Hepatocyte (in vitro differentiated cells): ENCODE results near the gene DUSP8. TPM values are rescaled to one million over a fixed set of nuclear protein-coding genes. Genes with fewer than 3 reads are reported as not detected.

Source experiments
- DNase-seq: peaks from one replicate; pipeline ENCODE4 v3.0.0-alpha.2; 2016; ENCODE audit warnings: low spot score
- H2AFZ ChIP-seq: fragments of 200-600 bp; sonication (generic); 2 replicates; pipeline ENCODE4 v1.6.0; 2016; ENCODE audit warnings: antibody characterized with exemption, mild to moderate bottlenecking
- H3K27ac ChIP-seq: fragments of 200-600 bp; sonication (generic); 2 replicates; pipeline ENCODE4 v1.5.1; 2016; ENCODE audit warnings: mild to moderate bottlenecking
- H3K27me3 ChIP-seq: fragments of 200-600 bp; sonication (generic); 2 replicates; pipeline ENCODE4 v1.6.1; 2016
- H3K36me3 ChIP-seq: fragments of 200-600 bp; sonication (generic); replicated peaks from 2 replicates; pipeline ENCODE4 v1.5.1; 2016; ENCODE audit warnings: low read depth; ENCODE audit not compliant: insufficient read depth
- H3K4me1 ChIP-seq: fragments of 200-600 bp; sonication (generic); 2 replicates; pipeline ENCODE4 v1.5.1; 2016; ENCODE audit warnings: mild to moderate bottlenecking, moderate library complexity; ENCODE audit not compliant: insufficient read depth
- H3K4me2 ChIP-seq: fragments of 200-600 bp; sonication (generic); 2 replicates; pipeline ENCODE4 v1.6.0; 2016
- H3K4me3 ChIP-seq: fragments of 200-600 bp; sonication (generic); 2 replicates; pipeline ENCODE4 v1.5.1; 2016; ENCODE audit warnings: mild to moderate bottlenecking
- H3K79me2 ChIP-seq: fragments of 200-600 bp; sonication (generic); 2 replicates; pipeline ENCODE4 v1.6.0; 2017; ENCODE audit warnings: mild to moderate bottlenecking
- H3K9me2 ChIP-seq: fragments of 200-600 bp; sonication (generic); replicated peaks from 2 replicates; pipeline ENCODE4 v1.6.0; 2017; ENCODE audit warnings: mild to moderate bottlenecking; ENCODE audit not compliant: insufficient read depth
- H3K9me3 ChIP-seq: fragments of 200-600 bp; sonication (generic); 2 replicates; pipeline ENCODE4 v1.5.1; 2016; ENCODE audit warnings: low read depth, mild to moderate bottlenecking
- H4K20me1 ChIP-seq: fragments of 200-600 bp; sonication (generic); 2 replicates; pipeline ENCODE4 v1.6.0; 2016; ENCODE audit warnings: mild to moderate bottlenecking; ENCODE audit not compliant: insufficient read depth, poor library complexity, severe bottlenecking
- EZH2 ChIP-seq: fragments of 200-600 bp; sonication (generic); IDR thresholded peaks from 2 replicates; pipeline ENCODE4 v1.6.1; 2016; ENCODE audit warnings: antibody characterized with exemption, mild to moderate bottlenecking, borderline replicate concordance
- EZH2phosphoT487 ChIP-seq: fragments of 200-600 bp; sonication (generic); IDR thresholded peaks from one replicate; pipeline ENCODE4 v1.6.1; 2018; ENCODE audit warnings: antibody characterized with exemption, mild to moderate bottlenecking, low read depth, moderate library complexity; ENCODE audit not compliant: unreplicated experiment, severe bottlenecking
- WGBS: methylation state at CpG from one replicate; pipeline ENCODE4 v1.1.6; 2016; ENCODE audit warnings: low lambda C conversion rate; ENCODE audit errors: missing lambda C conversion rate; 5-methylcytosine and 5-hydroxymethylcytosine counted together
- polyA plus RNA-seq: library from polyadenylated mRNA; unstranded; fragments of >200 nt; fragmentation: Nextera tagmentation; extraction: Ambion mirVana; gene quantifications from 2 replicates; pipeline ENCODE4 v1.2.1, GENCODE V29; 2016
- total RNA-seq: library from RNA; depleted of rRNA; stranded (reverse); fragments of >200 nt; gene quantifications from 2 replicates; pipeline ENCODE4 v1.2.3, GENCODE V29; 2014
- TF ChIP-seq, protein P1 (sequence below): fragments of 200-600 bp; sonication (generic); IDR thresholded peaks from 2 replicates; pipeline ENCODE4 v1.5.1; 2016; ENCODE audit warnings: antibody characterized with exemption, mild to moderate bottlenecking; ENCODE audit not compliant: poor library complexity

The DUSP8 gene
- total and polyA plus RNA-seq, 2 experiments from 2014 or later: 8.0 to 17.7 TPM

DNA sequence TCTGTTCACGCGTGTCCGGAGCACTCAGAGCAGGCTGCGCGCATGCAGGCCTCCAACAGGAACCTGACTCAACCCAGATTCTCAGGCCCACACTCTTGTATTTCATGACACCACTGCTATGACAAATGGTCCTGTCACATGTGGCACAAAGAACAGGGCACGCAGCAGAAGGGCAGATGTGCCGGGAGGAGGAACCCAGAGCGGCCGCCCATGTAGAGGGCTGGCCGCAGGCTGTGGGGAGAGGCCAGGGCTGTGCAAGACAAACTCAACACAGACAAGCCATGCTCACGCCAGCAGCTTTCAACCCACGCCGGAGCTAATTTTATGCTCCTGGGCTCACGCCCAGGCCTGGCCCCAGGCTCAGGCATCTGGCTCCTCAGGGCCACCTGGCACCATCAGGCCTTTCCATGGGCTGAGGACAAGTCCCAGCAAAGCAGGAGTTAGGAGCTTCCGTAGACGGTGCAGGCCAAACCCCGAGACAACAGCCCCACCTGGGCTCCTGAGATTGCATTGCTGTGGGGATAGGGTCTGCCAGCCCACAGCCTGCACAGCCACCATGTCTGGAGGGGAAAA, 40.0 kb downstream of the DUSP8 start:
- no peak overlapping the region for H3K4me2 ChIP-seq
- no peaks in the 10 kb centered on the region for H3K27me3 ChIP-seq
- no peak overlapping the region for H3K27ac ChIP-seq
- H3K4me3 ChIP-seq: no peak overlapping the region
- no peak for TF ChIP-seq EZH2phosphoT487
- TF ChIP-seq, protein P1, sequence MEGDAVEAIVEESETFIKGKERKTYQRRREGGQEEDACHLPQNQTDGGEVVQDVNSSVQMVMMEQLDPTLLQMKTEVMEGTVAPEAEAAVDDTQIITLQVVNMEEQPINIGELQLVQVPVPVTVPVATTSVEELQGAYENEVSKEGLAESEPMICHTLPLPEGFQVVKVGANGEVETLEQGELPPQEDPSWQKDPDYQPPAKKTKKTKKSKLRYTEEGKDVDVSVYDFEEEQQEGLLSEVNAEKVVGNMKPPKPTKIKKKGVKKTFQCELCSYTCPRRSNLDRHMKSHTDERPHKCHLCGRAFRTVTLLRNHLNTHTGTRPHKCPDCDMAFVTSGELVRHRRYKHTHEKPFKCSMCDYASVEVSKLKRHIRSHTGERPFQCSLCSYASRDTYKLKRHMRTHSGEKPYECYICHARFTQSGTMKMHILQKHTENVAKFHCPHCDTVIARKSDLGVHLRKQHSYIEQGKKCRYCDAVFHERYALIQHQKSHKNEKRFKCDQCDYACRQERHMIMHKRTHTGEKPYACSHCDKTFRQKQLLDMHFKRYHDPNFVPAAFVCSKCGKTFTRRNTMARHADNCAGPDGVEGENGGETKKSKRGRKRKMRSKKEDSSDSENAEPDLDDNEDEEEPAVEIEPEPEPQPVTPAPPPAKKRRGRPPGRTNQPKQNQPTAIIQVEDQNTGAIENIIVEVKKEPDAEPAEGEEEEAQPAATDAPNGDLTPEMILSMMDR: no peak
- TF ChIP-seq EZH2: no peak
- H3K36me3 ChIP-seq: no peaks in the 10 kb centered on the region
- DNase-seq: no peak
- no peaks in the 10 kb centered on the region for H3K4me1 ChIP-seq
- no peaks in the 10 kb centered on the region for H3K9me2 ChIP-seq
- H2AFZ ChIP-seq: no peak overlapping the region
- H3K9me3 ChIP-seq: no peaks in the 10 kb centered on the region
- WGBS: 94% methylated on average over 17 of the region's 17 CpGs
- peaks cover 88% of the 10 kb centered on the region for H4K20me1 ChIP-seq
- peaks cover 95% of the 10 kb centered on the region for H3K79me2 ChIP-seq

- Histone ChIP-seq H2AFZ (no peak overlapping the region), H4K20me1 (peaks cover 89% of the 10 kb centered on the region), H3K79me2 (peaks cover 94% of the 10 kb centered on the region), H3K4me1 (no peaks in the 10 kb centered on the region), H3K9me2 (no peaks in the 10 kb centered on the region), H3K27me3 (no peaks in the 10 kb centered on the region), H3K4me3 (no peak overlapping the region), H3K4me2 (no peak overlapping the region), H3K27ac (no peak overlapping the region), H3K9me3 (no peaks in the 10 kb centered on the region), H3K36me3 (no peaks in the 10 kb centered on the region)
- DNase-seq: no peak
- TF ChIP-seq EZH2: no peak
- no peak for TF ChIP-seq EZH2phosphoT487
- TF ChIP-seq, protein P1: no peak
- WGBS: 85% methylated on average over 9 of the region's 12 CpGs
Observed at GRCh38 chr11:1531449-1532013, 40.5 kb downstream of the DUSP8 start.

DNA sequence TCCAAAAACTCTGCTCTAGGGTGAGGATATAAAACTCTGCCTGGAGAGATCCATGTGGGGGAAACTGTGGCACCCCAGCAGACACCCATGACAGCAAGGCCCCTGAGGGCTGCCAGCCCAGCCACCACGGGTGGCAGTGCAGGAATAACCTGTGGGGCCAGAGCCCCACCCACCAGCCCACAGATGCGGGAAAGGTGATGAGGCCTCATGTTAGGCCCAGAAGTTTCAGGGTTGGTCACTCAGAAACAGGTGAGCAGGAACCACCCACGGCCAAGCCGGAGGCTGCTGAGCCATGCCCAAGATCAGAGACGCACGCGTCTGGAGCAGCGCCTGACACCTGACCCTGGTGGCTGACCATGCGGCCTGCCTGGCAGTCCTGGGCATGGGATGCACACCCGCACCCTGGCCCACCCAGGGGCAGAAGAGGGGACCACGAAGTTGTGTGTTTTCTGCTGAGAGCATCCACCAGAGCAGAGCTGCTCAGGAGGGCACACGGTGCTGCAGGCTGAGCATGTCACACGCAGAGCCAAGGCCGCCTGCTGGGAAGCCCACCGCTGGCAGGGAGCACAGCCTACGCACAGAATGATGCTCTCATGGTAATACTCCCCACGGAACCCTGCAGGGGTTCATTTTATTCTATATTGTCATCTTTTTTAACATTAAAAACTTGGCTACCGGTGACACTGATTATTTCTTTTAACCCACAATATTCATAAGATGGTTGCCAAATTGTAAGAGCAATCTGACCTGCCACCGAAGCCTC, 41.2 kb downstream of the DUSP8 start:
- DNase-seq: no peak
- H4K20me1 ChIP-seq: peaks cover 87% of the 10 kb centered on the region
- H3K9me2 ChIP-seq: no peaks in the 10 kb centered on the region
- WGBS: 97% methylated on average over 19 of the region's 19 CpGs
- no peak overlapping the region for H3K27ac ChIP-seq
- no peaks in the 10 kb centered on the region for H3K4me1 ChIP-seq
- H3K4me2 ChIP-seq: no peak overlapping the region
- H3K9me3 ChIP-seq: no peaks in the 10 kb centered on the region
- H3K4me3 ChIP-seq: no peak overlapping the region
- H3K79me2 ChIP-seq: peaks cover 92% of the 10 kb centered on the region
- TF ChIP-seq, protein P1: no peak
- TF ChIP-seq EZH2phosphoT487 (no peak), EZH2 (no peak)
- H2AFZ ChIP-seq: no peak overlapping the region
- H3K36me3 ChIP-seq: no peaks in the 10 kb centered on the region
- H3K27me3 ChIP-seq: no peaks in the 10 kb centered on the region
